Kidney glomerular epithelial cell (primary cell): ENCODE results near the gene NCAPD2.
A peak's percentile ranks its signal among the peaks of the same experiment; 100 is the strongest.
"Not testable (repeated sequence)": the region's sequence is repeated elsewhere in the genome, so short reads cannot be mapped to it uniquely, and the experiment has no call there.

Source experiments
- DNase-seq: peaks from one replicate; lab custom pipeline; 2025; lab: John Stamatoyannopoulos, UW

The NCAPD2 gene

GRCh38 chr12:6548966-6549683, 55.2 kb downstream of the NCAPD2 start:
- no peak for DNase-seq

- no peak for DNase-seq
Measured at GRCh38 chr12:6549684-6550151, 55.8 kb downstream of the NCAPD2 start.

GRCh38 chr12:6550294-6551062, 56.6 kb downstream of the NCAPD2 start:
- no peak for DNase-seq

- DNase-seq = no peak
Measured at GRCh38 chr12:6551063-6551461, 57.2 kb downstream of the NCAPD2 start.

GRCh38 chr12:6551496-6552139, 57.7 kb downstream of the NCAPD2 start:
- peak; percentile 53 for DNase-seq

GRCh38 chr12:6552140-6552551, 58.2 kb downstream of the NCAPD2 start:
- no peak for DNase-seq

GRCh38 chr12:6553051-6553868, 59.4 kb downstream of the NCAPD2 start:
- no peak for DNase-seq

GRCh38 chr12:6554168-6555017, 60.5 kb downstream of the NCAPD2 start:
- DNase-seq = peak; percentile 86

GRCh38 chr12:6555018-6555691, 61.3 kb downstream of the NCAPD2 start:
- DNase-seq = no peak

- not testable (repeated sequence) for DNase-seq
Measured at GRCh38 chr12:6556496-6556817, 62.6 kb downstream of the NCAPD2 start.

- DNase-seq = no peak
Measured at GRCh38 chr12:6556857-6557256, 63.0 kb downstream of the NCAPD2 start.

- peak; percentile 26 for DNase-seq
Measured at GRCh38 chr12:6558014-6558760, 64.3 kb downstream of the NCAPD2 start.

GRCh38 chr12:6559500-6559899, 65.6 kb downstream of the NCAPD2 start:
- DNase-seq = no peak

GRCh38 chr12:6560501-6561205, 66.8 kb downstream of the NCAPD2 start:
- no peak for DNase-seq

GRCh38 chr12:6562881-6563280, 69.0 kb downstream of the NCAPD2 start:
- DNase-seq = no peak

GRCh38 chr12:6563448-6564050, 69.6 kb downstream of the NCAPD2 start:
- DNase-seq = no peak

- DNase-seq = no peak
Measured at GRCh38 chr12:6567112-6567670, 73.3 kb downstream of the NCAPD2 start.

- DNase-seq = no peak
Measured at GRCh38 chr12:6569312-6569711, 75.4 kb downstream of the NCAPD2 start.
